ENCODE results near the gene PLCB4.

PLCB4 gene

GRCh38 chr20:9413001-9413400 lies 344.1 kb downstream of the PLCB4 start:
- TF ChIP-seq CTCF (IDR thresholded peaks at IDR 0.05) = no peak
- Histone ChIP-seq H3K4me1 (peaks cover 0 to 15% (median 4%) of the 10 kb centered on the region in 4 donors), H3K4me3 (no peak overlapping the region), H3K27me3 (no peaks in the 10 kb centered on the region), H3K36me3 (peaks cover 0 to 6% (median 5%) of the 10 kb centered on the region in 3 donors), H3K27ac (no peak overlapping the region), H3K9me3 (no peaks in the 10 kb centered on the region)
- intact Hi-C loops (cut with DNase I; ENCODE audit: low total_unique reads) = no loop called here
- DNase-seq = no peak

GRCh38 chr20:9415426-9415825 lies 346.5 kb downstream of the PLCB4 start:
- no peak overlapping the region for H3K27ac ChIP-seq
- TF ChIP-seq CTCF (IDR thresholded peaks at IDR 0.05) = no peak

GRCh38 chr20:9416421-9416820 lies 347.5 kb downstream of the PLCB4 start:
- no peak for TF ChIP-seq CTCF (IDR thresholded peaks at IDR 0.05)
- Histone ChIP-seq H3K27ac (no peak overlapping the region), H3K4me3 (no peak overlapping the region), H3K4me1 (no peaks in the 10 kb centered on the region), H3K9me3 (no peaks in the 10 kb centered on the region), H3K36me3 (peaks cover 4 to 10% (median 9%) of the 10 kb centered on the region in 3 donors), H3K27me3 (no peaks in the 10 kb centered on the region)
- no peak for DNase-seq
- intact Hi-C loops (cut with DNase I; ENCODE audit: low total_unique reads) = no loop called here

More at GRCh38 chr20:9415426-9415825, 346.5 kb downstream of the PLCB4 start:
- Histone ChIP-seq H3K9me3 (no peaks in the 10 kb centered on the region), H3K27me3 (no peaks in the 10 kb centered on the region), H3K4me1 (no peaks in the 10 kb centered on the region), H3K36me3 (peaks cover 4 to 6% (median 5%) of the 10 kb centered on the region in 3 donors), H3K4me3 (no peak overlapping the region)
- intact Hi-C loops (cut with DNase I; ENCODE audit: low total_unique reads) = no loop called here
- no peak for DNase-seq

- no peak for DNase-seq
- Histone ChIP-seq H3K4me3 (no peak overlapping the region), H3K36me3 (peaks cover 4 to 12% (median 10%) of the 10 kb centered on the region in 3 donors), H3K9me3 (no peaks in the 10 kb centered on the region), H3K4me1 (peaks cover 0 to 10% (median 0%) of the 10 kb centered on the region in 4 donors), H3K27me3 (no peaks in the 10 kb centered on the region), H3K27ac (no peak overlapping the region)
- intact Hi-C loops (cut with DNase I; ENCODE audit: low total_unique reads) = no loop called here
- TF ChIP-seq CTCF (IDR thresholded peaks at IDR 0.05) = no peak
Measured at GRCh38 chr20:9417665-9418064, 348.8 kb downstream of the PLCB4 start.

GRCh38 chr20:9422321-9423057 lies 353.6 kb downstream of the PLCB4 start:
- Histone ChIP-seq H3K9me3 (no peaks in the 10 kb centered on the region), H3K4me1 (peaks cover 0 to 13% (median 0%) of the 10 kb centered on the region in 4 donors), H3K27me3 (no peaks in the 10 kb centered on the region), H3K27ac (no peak overlapping the region), H3K4me3 (no peak overlapping the region), H3K36me3 (peaks cover 3 to 13% (median 9%) of the 10 kb centered on the region in 3 donors)
- intact Hi-C loops (cut with DNase I; ENCODE audit: low total_unique reads) = no loop called here
- no peak for DNase-seq
- TF ChIP-seq CTCF (IDR thresholded peaks at IDR 0.05) = no peak
